Activated CD4-positive, alpha-beta T cell treated with anti-CD3 and anti-CD28 coated beads for 24 hours (primary cell): Measurements from ENCODE around the gene MACO1.

Experiments
- DNase-seq, 2 donors: peaks; one replicate each; pipeline ENCODE4 v3.0.0-alpha.2; 2020; ENCODE audit warnings: low read depth in 2 of 2

The MACO1 gene

DNA sequence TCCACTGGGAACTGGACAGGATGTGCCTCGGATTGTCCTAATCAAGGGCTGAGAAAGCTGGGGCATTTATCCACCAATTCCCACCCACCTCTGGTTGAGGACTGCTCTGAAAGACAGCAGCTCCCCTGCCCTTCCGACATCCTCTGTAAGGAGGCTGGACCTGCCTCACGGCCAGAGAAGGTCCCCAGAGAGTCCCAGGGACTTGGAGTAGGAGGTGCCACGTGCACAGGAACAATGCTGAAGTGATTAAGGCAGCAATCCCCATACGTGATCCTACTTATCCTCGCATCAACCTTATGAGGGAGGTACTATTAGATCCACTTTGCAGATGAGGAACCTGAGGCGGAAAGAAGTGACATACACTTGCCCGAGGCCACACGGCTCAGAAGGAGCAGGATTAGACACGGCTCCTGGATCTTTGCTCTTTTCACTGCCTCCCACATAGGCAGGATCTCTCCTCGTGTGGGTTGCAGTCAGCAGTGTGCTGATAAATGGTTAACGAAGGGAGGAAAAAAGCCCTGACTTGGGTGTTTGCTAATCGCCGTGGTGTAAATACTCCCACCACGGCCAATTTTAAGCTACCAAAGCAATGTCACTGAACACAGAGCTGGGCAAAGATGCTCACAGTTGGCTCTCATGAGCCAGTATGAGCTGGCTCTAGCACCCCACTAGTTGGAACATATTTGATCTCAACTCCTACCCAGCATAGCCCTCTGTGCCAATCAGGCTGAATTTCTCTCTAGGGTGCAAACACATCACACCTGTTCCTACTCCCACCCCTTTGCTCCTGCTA, 94.1 kb downstream of the MACO1 start:
- no peak for DNase-seq

DNA sequence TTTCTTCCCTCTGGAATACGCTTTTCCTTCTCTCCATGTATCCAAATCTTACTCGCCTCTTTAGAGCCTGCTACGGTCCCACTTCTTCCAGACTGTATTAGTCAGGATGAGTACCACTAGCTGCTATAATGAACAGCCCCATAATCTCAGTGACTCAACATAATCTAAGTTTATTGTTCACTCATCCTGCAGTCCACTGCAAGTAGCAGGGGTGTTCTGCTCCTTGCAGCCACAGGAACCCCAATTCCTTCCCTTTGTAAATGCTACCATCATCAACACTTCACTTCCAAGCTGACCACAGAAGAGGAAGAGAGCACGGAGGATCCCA, 94.6 kb downstream of the MACO1 start:
- DNase-seq: no peak

DNA sequence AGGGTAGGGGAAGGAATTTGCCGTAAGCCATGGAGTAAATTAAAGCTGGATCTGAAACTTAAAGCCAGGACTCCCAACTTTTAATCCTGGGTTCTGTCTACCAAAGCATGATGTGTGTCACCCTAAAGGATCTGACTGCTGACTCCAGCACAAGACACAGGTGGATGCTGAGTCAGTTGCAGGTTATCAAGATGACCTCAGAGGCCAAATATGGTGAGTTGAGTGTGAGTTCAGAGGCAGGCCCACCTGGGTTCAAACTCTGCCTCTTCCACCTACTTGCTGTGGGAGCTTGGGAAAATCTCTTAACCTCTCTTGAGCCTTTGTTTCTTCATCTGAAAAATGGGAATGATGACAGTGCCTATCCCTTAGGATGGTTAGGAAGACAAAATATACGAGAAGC, 96.1 kb downstream of the MACO1 start:
- DNase-seq: no peak

DNA sequence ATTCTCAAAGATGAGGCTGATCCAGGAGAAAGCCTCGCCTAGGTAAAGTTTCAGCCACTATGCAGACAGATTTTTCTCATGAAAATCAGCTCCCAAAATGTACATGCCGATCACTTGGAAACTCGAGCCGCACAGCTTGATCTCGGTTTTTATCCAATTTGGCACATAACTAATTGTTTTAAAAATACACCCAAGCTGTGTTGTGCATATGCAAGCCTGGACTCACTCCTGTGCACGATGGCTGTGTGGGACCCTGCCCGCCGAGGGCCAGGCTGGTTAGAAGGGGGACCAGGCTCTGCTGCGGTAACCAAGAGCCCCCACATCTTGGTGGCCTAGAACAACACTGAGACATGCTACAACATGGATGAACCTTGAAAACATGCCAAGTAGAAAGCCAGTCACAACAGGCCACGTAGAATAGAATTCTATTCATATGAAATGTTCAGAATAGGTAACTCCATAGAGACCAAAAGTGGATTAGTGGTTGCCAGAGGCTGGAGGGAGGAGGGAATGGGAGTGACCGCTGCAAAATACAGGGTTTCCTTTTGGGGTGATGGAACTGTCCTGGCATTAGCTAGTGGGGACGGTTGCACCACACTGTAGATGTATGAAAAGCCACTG, 96.6 kb downstream of the MACO1 start:
- no peak for DNase-seq

DNA sequence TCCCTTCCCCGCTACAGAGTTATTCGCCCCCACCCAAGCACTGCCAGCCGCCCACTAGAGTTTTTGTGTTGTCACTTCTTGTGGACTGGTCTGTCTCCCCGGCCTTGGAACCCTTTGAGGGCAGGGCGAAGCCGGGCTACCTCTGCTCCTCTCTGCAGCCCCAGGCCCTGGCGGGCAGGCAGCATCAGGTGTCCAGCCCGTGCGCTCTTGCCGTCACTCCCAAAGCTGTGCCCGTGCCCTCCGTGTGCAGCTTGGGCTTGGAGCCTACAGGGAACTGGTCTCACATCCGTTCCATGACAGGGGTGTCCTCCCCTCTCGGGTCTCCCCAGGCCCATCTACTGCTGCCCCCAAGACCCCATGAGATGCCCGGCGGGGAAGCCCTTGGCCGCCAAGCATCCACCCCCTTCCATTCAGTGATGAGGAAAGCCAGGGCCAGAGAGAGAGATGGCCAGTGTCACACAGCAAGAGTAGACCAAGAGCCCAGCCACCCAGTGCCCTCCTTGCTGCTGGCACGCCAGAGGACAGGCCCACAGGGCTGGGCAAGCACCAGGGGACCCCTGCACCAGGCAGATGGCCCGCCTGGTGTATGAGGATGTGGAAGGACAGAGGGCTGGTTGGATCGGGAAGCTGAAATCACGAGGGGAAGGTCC, 97.4 kb downstream of the MACO1 start:
- no peak for DNase-seq

DNA sequence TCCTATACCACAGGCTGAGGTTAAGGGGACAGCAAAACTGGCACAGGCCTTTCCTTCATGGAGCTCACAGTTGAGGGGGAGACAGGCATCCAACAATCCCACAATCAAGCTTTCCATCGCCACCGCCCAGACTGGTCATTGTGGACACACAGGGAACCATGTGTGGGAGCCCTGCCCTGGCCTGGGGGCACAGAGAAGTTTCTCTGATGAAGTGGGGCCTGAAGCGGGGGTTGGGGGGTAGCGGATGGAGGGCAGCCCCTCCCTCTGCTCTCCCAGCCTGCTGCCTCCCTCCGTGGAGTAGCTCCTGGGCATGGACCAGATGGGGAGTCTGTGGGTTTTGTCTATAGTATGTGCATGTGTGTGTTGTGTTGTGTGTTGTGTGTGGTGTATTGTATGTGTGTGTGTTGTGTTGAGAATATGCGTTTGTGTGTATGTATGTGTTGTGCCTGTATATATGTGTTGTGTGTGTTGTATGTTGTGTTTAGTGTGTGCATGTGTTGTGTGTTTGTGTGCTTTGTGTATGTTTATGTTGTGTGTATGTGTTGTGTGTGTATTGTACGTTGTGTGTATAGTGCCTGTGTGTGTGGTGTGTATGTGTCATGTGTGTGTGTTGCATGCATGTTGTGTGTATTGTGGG, 98.3 kb downstream of the MACO1 start:
- no peak for DNase-seq

DNA sequence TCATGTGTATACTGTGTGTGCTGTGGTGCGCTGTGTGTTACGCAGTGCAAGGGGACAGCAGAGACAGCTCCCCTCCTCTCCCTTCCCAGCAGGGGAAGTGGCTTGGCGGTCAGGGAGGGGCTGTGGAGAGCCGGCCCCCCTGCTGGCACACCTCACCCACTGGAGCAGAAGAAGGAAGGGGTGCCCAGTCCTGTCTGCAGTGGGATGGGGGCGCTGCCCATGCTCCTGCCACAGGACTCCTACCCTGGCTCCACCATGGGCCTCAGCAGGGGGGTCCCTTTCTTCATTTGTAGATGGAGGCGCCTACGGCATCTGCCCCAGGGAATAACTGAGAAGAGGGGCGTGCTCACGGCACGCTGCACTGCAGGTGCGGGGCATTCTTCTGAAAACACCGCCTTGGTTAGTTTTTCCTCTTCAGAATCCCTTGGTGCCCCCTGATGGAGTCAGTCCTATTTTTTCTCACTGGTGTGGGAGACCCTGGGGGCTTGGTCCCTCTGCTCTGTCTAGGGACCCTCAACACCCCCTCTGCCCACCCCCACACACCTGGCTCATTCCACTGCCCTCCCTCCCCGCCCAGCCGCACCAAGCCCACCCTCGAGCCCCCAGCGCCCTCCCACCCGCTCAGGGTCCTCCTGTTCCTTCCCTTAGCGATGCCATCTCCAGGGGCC, 99.0 kb downstream of the MACO1 start:
- DNase-seq: no peak

DNA sequence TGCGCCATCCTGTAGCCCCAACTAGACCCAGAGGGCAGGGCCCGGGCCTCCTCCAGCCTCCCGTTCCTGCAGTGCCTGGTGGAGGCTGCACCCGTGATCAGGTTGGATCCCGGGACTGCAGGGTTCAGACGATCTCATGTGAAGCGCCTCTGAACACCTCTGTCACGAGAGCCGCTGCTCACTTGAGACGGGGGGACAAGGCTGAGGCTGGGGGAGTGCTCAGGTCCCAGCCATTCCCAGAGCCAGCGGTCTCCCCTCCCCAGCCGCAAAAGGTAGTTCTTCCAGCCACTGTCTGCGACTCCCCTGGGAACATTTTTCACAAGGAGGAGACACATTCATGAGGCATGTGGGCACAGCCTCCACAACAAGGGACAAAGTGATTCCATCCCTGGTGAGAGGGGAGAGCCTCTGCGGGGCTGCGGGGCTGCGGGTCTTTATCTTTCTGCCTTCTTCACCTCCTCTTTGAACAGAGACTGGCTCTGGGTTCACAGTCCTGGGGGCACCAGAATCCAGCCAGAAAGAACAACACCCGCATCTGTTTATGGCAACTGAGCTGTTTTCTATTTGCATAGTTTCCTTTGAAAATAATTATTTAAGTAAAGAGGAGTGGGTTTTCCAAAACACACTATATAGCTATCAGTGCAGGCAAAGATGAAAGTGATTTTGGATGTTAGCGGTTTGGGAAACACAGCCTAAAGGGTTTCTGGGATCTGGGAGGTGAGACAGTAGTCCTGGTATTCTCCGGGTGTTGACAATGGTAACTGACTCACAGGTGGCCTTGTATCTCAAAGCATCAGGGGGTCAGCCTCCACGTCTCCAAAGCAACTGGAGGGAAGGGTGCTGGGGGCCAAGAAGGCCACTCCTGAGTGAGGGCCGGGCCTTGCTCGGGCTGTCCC, 99.7 kb downstream of the MACO1 start:
- no peak for DNase-seq

DNA sequence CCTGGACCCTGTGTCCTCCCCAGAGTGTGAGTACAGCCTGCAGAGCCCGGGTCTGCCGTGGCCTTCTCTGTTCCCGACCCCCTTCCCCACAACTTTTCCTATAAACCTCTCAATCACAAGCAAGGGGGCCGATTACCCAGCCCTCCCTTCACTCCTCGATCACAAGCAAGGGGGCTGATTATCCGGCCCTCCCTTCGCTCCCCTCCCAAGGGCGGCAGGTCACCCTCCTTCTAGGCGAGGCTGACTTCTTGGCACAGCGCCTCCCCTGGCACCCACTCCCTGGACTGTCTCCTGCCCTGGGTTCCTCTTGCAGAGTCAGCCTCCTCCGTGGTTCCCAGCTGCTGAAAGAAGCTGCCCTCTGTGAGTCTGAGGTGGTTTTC, 100.4 kb downstream of the MACO1 start:
- no peak for DNase-seq

DNA sequence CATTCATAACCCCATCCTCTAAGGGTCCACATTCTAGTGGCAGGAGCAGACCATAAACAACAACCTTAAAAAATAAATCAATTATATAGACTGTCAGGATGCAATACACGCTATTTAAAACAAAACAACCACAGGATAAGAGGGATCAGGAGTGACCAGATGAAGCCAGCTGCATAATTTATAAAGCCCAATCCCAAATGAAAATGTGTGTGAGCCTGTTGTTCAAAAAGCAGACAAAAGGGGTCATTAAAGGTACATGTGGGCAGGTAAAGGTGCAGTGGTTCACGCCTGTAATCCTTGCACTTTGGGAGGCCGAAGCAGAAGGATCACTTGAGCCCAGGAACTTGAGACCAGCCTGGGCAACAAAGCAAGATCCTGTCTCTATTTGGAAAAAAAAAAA, 102.3 kb downstream of the MACO1 start:
- DNase-seq: no peak

DNA sequence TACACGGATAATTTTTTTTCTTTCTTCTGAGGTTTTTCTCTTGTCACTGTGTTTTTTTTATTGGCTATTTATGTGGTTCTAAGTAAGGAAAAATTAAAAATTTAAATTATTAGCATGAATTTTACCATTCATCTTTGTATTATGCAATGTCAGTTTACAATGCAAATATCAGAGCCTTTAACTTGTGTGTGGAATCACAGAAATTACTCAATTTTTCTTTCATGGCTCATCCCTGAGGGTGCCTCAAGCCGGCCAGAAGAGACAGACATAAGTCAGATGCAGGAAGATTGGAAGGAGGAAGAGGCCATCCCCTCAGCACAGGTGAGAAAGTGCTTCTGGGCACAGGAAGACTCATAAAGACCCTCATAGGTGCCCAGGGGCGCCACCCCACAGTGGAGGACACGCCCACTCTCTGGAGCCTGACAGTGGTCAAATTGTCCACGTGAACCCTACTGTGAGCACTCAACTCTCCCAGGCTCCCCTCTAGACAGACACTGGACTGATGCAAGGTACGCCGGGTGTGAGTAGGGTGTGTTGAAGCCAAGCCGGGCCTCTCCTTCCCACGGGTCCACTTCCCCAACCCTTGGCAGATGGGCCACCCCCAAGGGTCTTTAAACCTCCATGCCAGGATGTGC, 103.2 kb downstream of the MACO1 start:
- no peak for DNase-seq

DNA sequence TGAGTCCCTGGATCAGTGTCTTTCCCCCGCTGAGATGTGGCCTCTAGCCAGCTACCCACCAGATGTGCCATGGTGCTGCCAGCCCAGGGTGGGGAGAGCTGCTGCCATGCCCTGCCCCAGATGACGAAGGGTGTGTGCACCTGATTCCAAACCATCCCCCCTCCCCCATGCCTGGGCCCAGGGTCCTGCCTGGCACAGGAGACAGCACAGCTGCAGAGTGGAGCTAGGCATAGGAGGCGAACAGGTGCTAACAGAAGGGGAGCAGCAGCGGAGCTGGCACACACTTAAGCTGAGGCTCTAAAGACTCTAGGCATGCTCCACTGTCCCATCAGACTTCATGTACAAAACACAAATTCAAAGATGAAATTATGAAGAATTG, 103.7 kb downstream of the MACO1 start:
- no peak for DNase-seq

DNA sequence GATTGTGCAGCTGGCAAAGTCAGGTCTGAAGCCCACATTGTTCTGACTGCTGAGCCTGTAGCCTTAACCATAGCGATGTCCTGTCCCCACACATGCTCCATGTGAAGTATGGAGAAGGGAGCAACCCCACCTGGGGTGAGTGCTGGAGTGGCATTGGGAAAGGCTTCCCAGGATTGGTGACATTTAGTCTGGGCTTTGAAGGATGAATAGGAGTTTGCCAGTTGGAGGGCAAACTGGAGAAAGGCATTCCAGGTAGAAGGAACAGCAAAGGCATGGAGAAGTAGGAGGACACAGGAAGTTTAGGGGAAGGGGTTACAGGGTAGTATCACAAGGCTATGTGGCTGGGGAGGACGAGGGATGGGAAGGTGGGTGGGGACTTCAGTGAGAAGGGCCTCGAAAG, 105.4 kb downstream of the MACO1 start:
- no peak for DNase-seq

DNA sequence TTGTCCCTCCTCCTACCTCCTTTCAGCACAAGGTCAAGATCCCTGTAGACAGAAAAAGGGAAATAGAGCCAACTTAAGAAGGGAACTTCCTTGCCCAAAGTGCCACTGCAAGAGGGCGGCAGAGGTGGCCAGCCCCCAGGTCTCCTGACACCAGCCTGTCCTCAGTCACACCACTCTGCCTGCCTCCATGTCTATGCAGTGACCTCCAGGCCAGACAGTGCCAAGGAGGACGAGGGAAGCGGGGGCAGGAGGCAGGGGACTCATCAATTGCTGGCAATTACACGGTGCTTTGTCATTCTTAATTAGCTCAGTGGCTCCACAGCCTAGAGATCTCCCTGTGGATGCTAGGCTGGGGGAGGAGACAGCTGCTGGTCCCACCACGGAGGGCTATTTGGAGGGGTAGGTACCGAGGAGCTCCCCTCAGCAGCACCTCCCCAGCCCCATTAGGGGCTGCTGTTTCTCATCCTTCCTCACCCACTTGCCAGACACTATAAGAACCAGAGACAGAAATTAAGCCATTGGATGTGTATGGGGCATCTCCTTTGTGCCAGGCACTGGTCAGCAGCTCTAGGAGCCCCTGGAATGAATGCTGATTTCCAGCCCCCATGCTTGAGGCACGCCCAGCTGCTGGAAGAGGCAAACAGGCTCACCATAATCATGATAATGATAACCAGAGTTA, 106.6 kb downstream of the MACO1 start:
- DNase-seq: no peak

DNA sequence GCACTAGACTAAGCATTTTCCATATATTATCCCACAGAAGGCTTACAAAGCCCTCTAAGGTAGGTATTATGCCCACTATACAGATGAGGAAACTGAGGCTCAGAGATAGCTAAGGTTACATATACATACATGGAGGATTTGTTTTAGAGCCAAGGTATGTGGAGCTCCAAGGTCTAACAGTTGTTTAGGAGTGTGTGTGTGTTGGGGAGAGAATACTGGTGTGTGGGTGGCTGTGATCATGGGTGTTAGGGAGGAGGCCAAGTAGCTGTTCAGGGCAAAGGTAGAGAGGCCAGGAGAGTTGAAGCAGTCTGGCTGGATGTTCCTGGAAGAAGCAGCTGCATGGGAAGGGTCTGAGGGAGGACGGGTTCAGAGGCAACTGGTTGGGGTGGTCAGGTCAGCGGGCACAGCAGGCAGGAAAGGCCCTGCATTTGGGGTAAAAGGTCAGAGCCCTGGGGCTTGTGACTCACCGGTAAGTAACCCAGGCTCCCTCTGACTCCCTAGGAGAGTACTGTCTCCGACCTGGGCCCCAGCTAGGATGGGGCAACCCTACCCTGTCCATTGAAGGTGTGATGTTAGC, 107.6 kb downstream of the MACO1 start:
- no peak for DNase-seq

DNA sequence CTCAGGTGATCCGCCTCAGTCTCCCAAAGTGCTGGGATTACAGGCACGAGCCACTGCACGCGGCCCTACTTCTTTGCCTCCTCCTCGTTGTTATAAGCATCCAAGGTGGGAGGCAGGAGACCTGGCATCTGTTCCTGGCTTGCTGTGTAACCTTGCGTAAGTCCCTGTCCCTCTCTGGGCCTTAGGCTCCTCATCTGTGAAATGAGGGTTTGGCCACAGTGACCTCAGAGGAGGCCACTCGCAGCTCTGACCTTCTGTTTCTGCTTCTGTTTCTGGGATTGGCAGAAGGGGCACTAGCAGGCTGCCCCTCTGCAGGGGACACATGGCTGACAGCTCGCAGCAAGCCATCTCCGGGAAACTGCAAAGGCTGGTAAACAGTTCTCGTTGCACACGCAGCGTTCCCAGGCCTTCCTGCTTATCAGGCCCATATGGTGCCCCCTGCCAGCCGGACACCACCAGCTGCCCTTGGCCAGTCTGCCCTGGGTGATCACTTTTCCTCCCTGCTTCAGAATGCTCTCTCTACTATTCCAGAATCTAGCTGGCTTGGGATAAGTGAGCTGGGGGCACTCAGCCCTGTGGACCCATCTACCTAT, 110.1 kb downstream of the MACO1 start:
- DNase-seq: no peak

DNA sequence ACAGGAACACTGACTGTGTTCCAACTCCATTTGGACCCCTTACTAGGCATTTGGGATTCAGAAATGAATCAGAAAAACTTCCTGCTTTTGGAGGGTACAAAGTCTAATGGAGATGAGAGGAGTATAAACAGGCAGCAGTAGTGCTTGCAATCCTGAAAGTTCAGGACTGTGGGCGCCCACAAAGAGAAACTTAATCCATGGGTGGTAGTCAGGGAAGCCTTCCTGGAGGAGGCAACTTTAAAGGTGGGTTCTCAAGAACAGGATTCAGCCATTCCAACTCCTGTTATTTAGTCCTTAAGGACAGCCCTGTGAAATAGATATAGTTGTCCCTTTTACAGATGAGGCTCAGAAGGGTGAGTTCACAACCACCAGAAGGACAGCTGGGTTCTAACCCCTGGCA, 110.7 kb downstream of the MACO1 start:
- DNase-seq: no peak

DNA sequence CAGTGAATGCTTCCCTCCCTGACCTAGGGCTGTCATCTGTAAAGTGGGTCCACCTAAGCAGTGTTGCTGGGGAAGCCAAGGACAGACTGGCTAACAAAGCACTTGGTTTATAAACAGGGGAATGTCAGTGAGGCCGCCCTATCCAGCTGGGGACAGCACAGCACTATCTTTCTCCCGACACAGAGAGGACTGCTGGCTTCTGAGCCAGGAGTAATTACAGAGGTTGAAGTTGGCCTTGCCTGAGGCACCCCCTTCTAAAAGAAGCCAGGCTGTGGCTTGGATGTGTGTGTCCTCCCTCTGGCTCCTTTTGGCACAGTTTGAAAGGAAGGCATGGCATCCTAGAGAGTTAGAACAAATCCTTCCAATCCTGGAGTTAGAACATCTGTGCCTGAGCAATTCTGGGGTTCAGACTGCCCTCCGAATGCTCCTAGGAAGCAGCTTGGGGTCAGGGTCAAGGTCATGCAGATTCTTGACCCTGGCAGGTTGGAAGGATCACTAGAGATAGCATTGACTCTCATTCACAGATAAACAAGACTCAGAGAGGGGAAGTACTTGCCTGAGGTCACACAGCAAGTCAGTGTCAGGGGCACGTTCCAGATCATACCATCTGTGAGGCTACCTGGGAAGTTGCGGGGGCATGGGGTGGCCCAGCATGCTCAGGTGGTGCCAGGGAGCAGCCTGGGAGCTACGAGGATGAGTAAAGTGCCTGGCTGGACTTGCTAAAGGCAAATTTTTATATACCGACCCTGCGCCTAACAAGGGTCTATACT, 111.4 kb downstream of the MACO1 start:
- DNase-seq: no peak

DNA sequence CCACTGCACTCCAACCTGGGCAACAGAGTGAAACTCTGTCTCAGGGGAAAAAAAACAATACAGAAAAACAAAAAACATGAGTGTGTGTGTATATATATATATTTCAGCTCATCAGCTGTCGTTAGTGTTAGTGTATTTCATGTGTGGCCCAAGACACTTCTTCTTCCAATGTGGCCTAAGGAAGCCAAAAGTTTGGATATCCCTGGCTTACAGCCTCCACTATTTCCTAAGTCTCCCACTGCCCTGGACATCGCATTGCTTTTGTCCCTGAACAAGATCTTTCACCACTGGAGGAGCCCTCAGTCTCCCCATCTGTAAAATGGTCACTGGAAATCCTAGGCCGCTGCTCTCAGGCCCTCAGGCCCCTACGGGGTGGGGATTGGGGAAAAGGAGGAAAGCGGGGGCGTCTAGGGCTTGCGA, 112.3 kb downstream of the MACO1 start:
- no peak for DNase-seq
